ENCODE measurements around the gene EI24. TPM values are rescaled to one million over a fixed set of nuclear protein-coding genes. Genes with fewer than 3 reads are reported as not detected.

EI24 gene
- total and polyA plus RNA-seq, 2 experiments from 2014 or later, result 132 to 174 TPM

- Histone ChIP-seq H4K20me1 (replicated peaks; ENCODE audit: insufficient read depth) (peaks cover 27% of the 10 kb centered on the region), H3K36me3 (ENCODE audit: insufficient read depth) (peaks cover 73% of the 10 kb centered on the region), H3K27ac (ENCODE audit: low read depth) (no peak overlapping the region), H3K4me1 (ENCODE audit: insufficient read depth) (no peaks in the 10 kb centered on the region), H3K79me2 (replicated peaks; ENCODE audit: insufficient read depth) (peaks cover 19% of the 10 kb centered on the region), H3K4me3 (no peak overlapping the region), H3F3A (replicated peaks; ENCODE audit: low read depth) (no peaks in the 10 kb centered on the region), H3K4me2 (no peak overlapping the region), H3K27me3 (ENCODE audit: insufficient read depth) (no peaks in the 10 kb centered on the region), H3K9me2 (ENCODE audit: insufficient read depth) (no peaks in the 10 kb centered on the region), H2AFZ (no peak overlapping the region)
- DNase-seq (ENCODE audit: low spot score), result no peak
- H3K27ac Mint-ChIP-seq, result no peak overlapping the region
- H3K4me1 Mint-ChIP-seq, result no peaks in the 10 kb centered on the region
- no peak overlapping the region for H3K4me3 Mint-ChIP-seq
- H3K27me3 Mint-ChIP-seq (ENCODE audit: insufficient read depth, low read depth, poor library complexity), result no peaks in the 10 kb centered on the region
- TF ChIP-seq ZNF331 (CRISPR knock-in tag; IDR thresholded peaks at IDR 0.05; ENCODE audit: low read depth), result no peak
- no peak for TF ChIP-seq CREB1 (CRISPR knock-in tag; IDR thresholded peaks at IDR 0.05; ENCODE audit: low read depth)
- TF ChIP-seq ZNF114 (CRISPR knock-in tag; IDR thresholded peaks at IDR 0.05), result no peak
- no peak for TF ChIP-seq STAT1 (IDR thresholded peaks at IDR 0.05; ENCODE audit: unreplicated experiment)
- H3K9me3 Mint-ChIP-seq, result no peaks in the 10 kb centered on the region
- ATAC-seq, result no peak
- H3K36me3 Mint-ChIP-seq (ENCODE audit: low read depth), result peaks cover 77% of the 10 kb centered on the region
These were observed 31.4 kb downstream of the EI24 start for GRCh38 chr11:125600663-125601062.

GRCh38 chr11:125603207-125603606 is 33.9 kb downstream of the EI24 start:
- H3K27ac Mint-ChIP-seq, result no peak overlapping the region
- H3K4me1 ChIP-seq (ENCODE audit: insufficient read depth), result no peaks in the 10 kb centered on the region
- no peaks in the 10 kb centered on the region for H3K4me1 Mint-ChIP-seq
- H4K20me1 ChIP-seq (replicated peaks; ENCODE audit: insufficient read depth), result peaks cover 21% of the 10 kb centered on the region
- H3K4me2 ChIP-seq, result no peak overlapping the region
- no peak for DNase-seq (ENCODE audit: low spot score)
- H3K4me3 Mint-ChIP-seq, result no peak overlapping the region
- no peaks in the 10 kb centered on the region for H3K9me2 ChIP-seq (ENCODE audit: insufficient read depth)
- H3K79me2 ChIP-seq (replicated peaks; ENCODE audit: insufficient read depth), result peaks cover 2% of the 10 kb centered on the region; the same call in 1 of the 2 replicates
- peaks cover 83% of the 10 kb centered on the region for H3K36me3 ChIP-seq (ENCODE audit: insufficient read depth)
- ATAC-seq, result no peak
- no peaks in the 10 kb centered on the region for H3F3A ChIP-seq (replicated peaks; ENCODE audit: low read depth)
- no peak overlapping the region for H2AFZ ChIP-seq
- H3K27me3 ChIP-seq (ENCODE audit: insufficient read depth), result no peaks in the 10 kb centered on the region
- H3K27ac ChIP-seq (ENCODE audit: low read depth), result no peak overlapping the region
- no peak for TF ChIP-seq EZH2 (IDR thresholded peaks at IDR 0.05; ENCODE audit: low read depth, unreplicated experiment)
- TF ChIP-seq POLR2AphosphoS5 (IDR thresholded peaks at IDR 0.05; ENCODE audit: low read depth), result no peak
- TF ChIP-seq EZH2phosphoT487 (IDR thresholded peaks at IDR 0.05; ENCODE audit: unreplicated experiment), result no peak
- TF ChIP-seq, protein P1, sequence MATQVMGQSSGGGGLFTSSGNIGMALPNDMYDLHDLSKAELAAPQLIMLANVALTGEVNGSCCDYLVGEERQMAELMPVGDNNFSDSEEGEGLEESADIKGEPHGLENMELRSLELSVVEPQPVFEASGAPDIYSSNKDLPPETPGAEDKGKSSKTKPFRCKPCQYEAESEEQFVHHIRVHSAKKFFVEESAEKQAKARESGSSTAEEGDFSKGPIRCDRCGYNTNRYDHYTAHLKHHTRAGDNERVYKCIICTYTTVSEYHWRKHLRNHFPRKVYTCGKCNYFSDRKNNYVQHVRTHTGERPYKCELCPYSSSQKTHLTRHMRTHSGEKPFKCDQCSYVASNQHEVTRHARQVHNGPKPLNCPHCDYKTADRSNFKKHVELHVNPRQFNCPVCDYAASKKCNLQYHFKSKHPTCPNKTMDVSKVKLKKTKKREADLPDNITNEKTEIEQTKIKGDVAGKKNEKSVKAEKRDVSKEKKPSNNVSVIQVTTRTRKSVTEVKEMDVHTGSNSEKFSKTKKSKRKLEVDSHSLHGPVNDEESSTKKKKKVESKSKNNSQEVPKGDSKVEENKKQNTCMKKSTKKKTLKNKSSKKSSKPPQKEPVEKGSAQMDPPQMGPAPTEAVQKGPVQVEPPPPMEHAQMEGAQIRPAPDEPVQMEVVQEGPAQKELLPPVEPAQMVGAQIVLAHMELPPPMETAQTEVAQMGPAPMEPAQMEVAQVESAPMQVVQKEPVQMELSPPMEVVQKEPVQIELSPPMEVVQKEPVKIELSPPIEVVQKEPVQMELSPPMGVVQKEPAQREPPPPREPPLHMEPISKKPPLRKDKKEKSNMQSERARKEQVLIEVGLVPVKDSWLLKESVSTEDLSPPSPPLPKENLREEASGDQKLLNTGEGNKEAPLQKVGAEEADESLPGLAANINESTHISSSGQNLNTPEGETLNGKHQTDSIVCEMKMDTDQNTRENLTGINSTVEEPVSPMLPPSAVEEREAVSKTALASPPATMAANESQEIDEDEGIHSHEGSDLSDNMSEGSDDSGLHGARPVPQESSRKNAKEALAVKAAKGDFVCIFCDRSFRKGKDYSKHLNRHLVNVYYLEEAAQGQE (IDR thresholded peaks at IDR 0.05; ENCODE audit: unreplicated experiment), result no peak
- TF ChIP-seq ZNF462 (CRISPR knock-in tag; IDR thresholded peaks at IDR 0.05), result no peak
- peaks cover 77% of the 10 kb centered on the region for H3K36me3 Mint-ChIP-seq (ENCODE audit: low read depth)
- no peaks in the 10 kb centered on the region for H3K9me3 Mint-ChIP-seq
- no peak overlapping the region for H3K4me3 ChIP-seq
- H3K27me3 Mint-ChIP-seq (ENCODE audit: insufficient read depth, low read depth, poor library complexity), result no peaks in the 10 kb centered on the region
